ENCODE measurements around the gene FOXRED2. TPM values are rescaled to one million over a fixed set of nuclear protein-coding genes. Genes with fewer than 3 reads are reported as not detected.

The FOXRED2 gene
- total and polyA plus RNA-seq, 2 experiments from 2014 or later = 11.5 to 38.3 TPM

DNA sequence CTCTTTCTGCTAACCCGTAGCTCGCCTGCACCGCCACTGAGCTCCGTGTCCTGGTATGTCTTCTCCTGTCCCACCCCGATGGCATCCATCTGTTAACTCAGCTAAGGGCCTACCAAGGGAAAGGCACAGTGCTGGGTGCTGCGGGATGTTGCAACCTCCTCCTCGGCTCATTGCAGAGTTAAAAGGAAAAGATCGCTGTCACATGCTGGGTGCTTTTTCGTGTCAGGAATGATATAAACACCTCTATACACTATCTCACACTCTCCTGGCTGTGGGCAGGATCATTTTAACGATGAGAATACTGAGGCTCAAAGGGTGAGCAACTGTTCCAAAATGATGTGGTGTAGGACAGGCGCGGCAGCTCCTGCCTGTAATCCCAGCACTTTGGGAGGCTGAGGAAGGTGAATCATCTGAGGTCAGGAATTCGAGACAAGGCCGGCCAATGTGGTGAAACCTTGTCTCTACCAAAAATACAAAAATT, 35.5 kb downstream of the FOXRED2 start (continued):
- TF ChIP-seq, protein P1, sequence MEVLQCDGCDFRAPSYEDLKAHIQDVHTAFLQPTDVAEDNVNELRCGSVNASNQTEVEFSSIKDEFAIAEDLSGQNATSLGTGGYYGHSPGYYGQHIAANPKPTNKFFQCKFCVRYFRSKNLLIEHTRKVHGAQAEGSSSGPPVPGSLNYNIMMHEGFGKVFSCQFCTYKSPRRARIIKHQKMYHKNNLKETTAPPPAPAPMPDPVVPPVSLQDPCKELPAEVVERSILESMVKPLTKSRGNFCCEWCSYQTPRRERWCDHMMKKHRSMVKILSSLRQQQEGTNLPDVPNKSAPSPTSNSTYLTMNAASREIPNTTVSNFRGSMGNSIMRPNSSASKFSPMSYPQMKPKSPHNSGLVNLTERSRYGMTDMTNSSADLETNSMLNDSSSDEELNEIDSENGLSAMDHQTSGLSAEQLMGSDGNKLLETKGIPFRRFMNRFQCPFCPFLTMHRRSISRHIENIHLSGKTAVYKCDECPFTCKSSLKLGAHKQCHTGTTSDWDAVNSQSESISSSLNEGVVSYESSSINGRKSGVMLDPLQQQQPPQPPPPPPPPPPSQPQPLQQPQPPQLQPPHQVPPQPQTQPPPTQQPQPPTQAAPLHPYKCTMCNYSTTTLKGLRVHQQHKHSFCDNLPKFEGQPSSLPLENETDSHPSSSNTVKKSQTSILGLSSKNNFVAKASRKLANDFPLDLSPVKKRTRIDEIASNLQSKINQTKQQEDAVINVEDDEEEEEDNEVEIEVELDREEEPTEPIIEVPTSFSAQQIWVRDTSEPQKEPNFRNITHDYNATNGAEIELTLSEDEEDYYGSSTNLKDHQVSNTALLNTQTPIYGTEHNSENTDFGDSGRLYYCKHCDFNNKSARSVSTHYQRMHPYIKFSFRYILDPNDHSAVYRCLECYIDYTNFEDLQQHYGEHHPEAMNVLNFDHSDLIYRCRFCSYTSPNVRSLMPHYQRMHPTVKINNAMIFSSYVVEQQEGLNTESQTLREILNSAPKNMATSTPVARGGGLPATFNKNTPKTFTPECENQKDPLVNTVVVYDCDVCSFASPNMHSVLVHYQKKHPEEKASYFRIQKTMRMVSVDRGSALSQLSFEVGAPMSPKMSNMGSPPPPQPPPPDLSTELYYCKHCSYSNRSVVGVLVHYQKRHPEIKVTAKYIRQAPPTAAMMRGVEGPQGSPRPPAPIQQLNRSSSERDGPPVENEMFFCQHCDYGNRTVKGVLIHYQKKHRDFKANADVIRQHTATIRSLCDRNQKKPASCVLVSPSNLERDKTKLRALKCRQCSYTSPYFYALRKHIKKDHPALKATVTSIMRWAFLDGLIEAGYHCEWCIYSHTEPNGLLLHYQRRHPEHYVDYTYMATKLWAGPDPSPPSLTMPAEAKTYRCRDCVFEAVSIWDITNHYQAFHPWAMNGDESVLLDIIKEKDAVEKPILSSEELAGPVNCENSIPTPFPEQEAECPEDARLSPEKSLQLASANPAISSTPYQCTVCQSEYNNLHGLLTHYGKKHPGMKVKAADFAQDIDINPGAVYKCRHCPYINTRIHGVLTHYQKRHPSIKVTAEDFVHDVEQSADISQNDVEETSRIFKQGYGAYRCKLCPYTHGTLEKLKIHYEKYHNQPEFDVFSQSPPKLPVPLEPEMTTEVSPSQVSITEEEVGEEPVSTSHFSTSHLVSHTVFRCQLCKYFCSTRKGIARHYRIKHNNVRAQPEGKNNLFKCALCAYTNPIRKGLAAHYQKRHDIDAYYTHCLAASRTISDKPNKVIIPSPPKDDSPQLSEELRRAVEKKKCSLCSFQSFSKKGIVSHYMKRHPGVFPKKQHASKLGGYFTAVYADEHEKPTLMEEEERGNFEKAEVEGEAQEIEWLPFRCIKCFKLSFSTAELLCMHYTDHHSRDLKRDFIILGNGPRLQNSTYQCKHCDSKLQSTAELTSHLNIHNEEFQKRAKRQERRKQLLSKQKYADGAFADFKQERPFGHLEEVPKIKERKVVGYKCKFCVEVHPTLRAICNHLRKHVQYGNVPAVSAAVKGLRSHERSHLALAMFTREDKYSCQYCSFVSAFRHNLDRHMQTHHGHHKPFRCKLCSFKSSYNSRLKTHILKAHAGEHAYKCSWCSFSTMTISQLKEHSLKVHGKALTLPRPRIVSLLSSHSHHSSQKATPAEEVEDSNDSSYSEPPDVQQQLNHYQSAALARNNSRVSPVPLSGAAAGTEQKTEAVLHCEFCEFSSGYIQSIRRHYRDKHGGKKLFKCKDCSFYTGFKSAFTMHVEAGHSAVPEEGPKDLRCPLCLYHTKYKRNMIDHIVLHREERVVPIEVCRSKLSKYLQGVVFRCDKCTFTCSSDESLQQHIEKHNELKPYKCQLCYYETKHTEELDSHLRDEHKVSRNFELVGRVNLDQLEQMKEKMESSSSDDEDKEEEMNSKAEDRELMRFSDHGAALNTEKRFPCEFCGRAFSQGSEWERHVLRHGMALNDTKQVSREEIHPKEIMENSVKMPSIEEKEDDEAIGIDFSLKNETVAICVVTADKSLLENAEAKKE (CRISPR knock-in tag; IDR thresholded peaks at IDR 0.05) = no peak
- TF ChIP-seq, protein P2, sequence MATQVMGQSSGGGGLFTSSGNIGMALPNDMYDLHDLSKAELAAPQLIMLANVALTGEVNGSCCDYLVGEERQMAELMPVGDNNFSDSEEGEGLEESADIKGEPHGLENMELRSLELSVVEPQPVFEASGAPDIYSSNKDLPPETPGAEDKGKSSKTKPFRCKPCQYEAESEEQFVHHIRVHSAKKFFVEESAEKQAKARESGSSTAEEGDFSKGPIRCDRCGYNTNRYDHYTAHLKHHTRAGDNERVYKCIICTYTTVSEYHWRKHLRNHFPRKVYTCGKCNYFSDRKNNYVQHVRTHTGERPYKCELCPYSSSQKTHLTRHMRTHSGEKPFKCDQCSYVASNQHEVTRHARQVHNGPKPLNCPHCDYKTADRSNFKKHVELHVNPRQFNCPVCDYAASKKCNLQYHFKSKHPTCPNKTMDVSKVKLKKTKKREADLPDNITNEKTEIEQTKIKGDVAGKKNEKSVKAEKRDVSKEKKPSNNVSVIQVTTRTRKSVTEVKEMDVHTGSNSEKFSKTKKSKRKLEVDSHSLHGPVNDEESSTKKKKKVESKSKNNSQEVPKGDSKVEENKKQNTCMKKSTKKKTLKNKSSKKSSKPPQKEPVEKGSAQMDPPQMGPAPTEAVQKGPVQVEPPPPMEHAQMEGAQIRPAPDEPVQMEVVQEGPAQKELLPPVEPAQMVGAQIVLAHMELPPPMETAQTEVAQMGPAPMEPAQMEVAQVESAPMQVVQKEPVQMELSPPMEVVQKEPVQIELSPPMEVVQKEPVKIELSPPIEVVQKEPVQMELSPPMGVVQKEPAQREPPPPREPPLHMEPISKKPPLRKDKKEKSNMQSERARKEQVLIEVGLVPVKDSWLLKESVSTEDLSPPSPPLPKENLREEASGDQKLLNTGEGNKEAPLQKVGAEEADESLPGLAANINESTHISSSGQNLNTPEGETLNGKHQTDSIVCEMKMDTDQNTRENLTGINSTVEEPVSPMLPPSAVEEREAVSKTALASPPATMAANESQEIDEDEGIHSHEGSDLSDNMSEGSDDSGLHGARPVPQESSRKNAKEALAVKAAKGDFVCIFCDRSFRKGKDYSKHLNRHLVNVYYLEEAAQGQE (IDR thresholded peaks at IDR 0.05; ENCODE audit: unreplicated experiment) = no peak
- no peak for TF ChIP-seq ZNF331 (CRISPR knock-in tag; IDR thresholded peaks at IDR 0.05; ENCODE audit: low read depth)
- TF ChIP-seq ZNF114 (CRISPR knock-in tag; IDR thresholded peaks at IDR 0.05) = no peak

DNA sequence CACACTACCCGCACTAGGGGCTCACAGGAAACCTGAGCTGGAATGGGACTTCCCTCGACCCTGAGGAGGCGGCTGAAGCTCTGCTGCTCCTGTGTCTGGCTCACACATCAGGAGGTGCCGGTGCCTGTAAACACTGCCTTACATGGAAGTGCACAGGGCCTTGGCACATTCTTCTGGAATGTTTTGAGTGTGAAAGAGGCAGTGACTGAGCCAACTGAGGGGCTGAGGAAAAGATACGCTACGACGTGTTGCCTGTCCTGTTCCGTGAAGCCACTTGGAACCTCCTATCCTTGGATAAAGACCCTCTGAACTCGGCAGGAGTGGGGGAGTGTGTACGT, 35.9 kb downstream of the FOXRED2 start:
- H3K36me3 Mint-ChIP-seq (ENCODE audit: low read depth) = peaks cover 17% of the 10 kb centered on the region
- Histone ChIP-seq H3K4me3 (no peak overlapping the region), H2AFZ (no peak overlapping the region), H3K36me3 (ENCODE audit: insufficient read depth) (no peaks in the 10 kb centered on the region), H3K27ac (ENCODE audit: low read depth) (no peak overlapping the region), H4K20me1 (replicated peaks; ENCODE audit: insufficient read depth) (no peaks in the 10 kb centered on the region), H3K79me2 (replicated peaks; ENCODE audit: insufficient read depth) (no peaks in the 10 kb centered on the region), H3K9me2 (ENCODE audit: insufficient read depth) (no peaks in the 10 kb centered on the region), H3F3A (replicated peaks; ENCODE audit: low read depth) (no peaks in the 10 kb centered on the region), H3K4me2 (no peak overlapping the region), H3K4me1 (ENCODE audit: insufficient read depth) (no peaks in the 10 kb centered on the region), H3K27me3 (ENCODE audit: insufficient read depth) (no peaks in the 10 kb centered on the region)
- ATAC-seq (no peak), DNase-seq (ENCODE audit: low spot score) (no peak)
- H3K27me3 Mint-ChIP-seq (ENCODE audit: insufficient read depth, low read depth, poor library complexity) = peaks cover 10% of the 10 kb centered on the region
- no peak overlapping the region for H3K4me3 Mint-ChIP-seq
- no peaks in the 10 kb centered on the region for H3K9me3 Mint-ChIP-seq
- H3K27ac Mint-ChIP-seq = no peak overlapping the region
- H3K4me1 Mint-ChIP-seq = no peaks in the 10 kb centered on the region; the same call in 2 of the 3 replicates
- TF ChIP-seq POLR2AphosphoS5 (IDR thresholded peaks at IDR 0.05; ENCODE audit: low read depth) (no peak), EZH2phosphoT487 (IDR thresholded peaks at IDR 0.05; ENCODE audit: unreplicated experiment) (no peak), NANOG (IDR thresholded peaks at IDR 0.05; ENCODE audit: borderline replicate concordance) (no peak)

Measured in GM23338 (cell line).